Lower leg skin (tissue), 4 donors: ENCODE data around the gene LENEP. TPM values are rescaled to one million over a fixed set of nuclear protein-coding genes. Genes with fewer than 3 reads are reported as not detected.
A peak's percentile ranks its signal among the peaks of the same experiment; 100 is the strongest.

Experiments
- DNase-seq, 2 donors: peaks; one replicate each; pipeline ENCODE4 v3.0.0-alpha.2; 2019; ENCODE audit warnings: low spot score in 2 of 2
- H3K4me3 ChIP-seq: fragments of 200-600 bp; sonication (generic); 2 replicates; pipeline ENCODE4 v1.5.1; 2017; ENCODE audit warnings: mild to moderate bottlenecking, low read depth; ENCODE audit not compliant: poor library complexity, severe bottlenecking
- CTCF ChIP-seq, 3 donors: fragments of 450-650 bp; IDR thresholded peaks; one replicate each; pipeline ENCODE4 v1.5.1; 2016; ENCODE audit warnings: antibody characterized with exemption in 3 of 3, mild to moderate bottlenecking in 3 of 3, moderate library complexity in 2 of 3
- POLR2A ChIP-seq, 2 donors: fragments of 450-650 bp; IDR thresholded peaks; one replicate each; pipeline ENCODE4 v1.6.1; 2016 to 2017; ENCODE audit warnings: antibody characterized with exemption in 2 of 2, mild to moderate bottlenecking in 1 of 2, moderate library complexity in 1 of 2
- WGBS, 2 donors: methylation state at CpG; one replicate each; pipeline ENCODE4 v1.1.5; 2018; 5-methylcytosine and 5-hydroxymethylcytosine counted together
- intact Hi-C: fragments of 100-400 bp; cut with DNase I; formaldehyde crosslinking; loops from one replicate; pipeline ENCODE4 v1.15.0; 2023; ENCODE audit warnings: low total_unique reads
- total RNA-seq, 4 donors: library from RNA; depleted of rRNA; stranded (reverse); fragments of >200 nt; gene quantifications; one replicate each; pipeline ENCODE4 v1.1.0, GENCODE V29; 2016

LENEP gene
- total RNA-seq, 4 donors from 2014 or later = 1.4 TPM; not detected in 3

DNA sequence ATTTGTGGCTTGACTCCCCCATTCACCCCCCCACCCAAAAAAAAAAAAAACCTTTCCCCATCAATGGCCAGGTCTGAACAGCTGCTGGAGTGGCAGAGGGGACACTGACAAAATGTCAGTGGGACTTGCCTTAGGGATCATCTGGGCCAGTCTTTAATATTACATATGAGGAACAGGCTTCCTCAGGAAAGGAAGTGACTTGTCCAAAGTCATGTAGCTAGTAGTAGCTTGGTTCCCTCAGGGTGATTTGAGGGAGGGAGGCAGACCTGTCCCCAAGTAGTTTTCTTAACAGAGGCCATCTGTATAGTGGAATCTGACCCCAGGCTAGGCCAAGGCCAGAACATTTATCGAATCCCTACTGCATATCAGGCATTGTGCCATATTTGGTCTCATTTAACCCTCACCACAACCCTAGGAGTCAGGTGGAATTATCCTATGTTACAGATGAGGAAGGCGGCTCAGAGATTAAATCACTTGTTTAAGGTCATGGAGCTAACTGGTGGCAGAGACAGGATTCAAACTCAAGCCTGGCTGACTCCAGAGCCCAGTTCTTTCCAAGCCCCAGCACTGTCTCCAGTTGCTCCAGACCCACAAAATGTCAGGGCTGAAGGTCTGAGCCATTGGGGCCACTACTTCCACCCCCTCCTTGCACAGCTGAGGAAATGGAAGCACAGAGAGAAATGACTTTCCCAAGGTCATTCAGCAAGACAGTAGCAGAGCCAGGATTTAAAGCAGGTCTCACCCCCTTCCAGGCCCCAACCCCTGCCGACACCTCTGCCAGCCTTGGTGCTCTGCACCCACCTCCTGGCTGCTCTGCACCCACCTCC, 19.6 kb downstream of the LENEP start:
- H3K4me3 ChIP-seq = no peak overlapping the region
- WGBS, 2 donors = 45 to 48% methylated on average over 3 of the region's 3 CpGs
- intact Hi-C loops = loop anchor here (10.0 kb wide), 1 partner anchor 48 kb away; the partner anchor contains the start of gene PYGO2

DNA sequence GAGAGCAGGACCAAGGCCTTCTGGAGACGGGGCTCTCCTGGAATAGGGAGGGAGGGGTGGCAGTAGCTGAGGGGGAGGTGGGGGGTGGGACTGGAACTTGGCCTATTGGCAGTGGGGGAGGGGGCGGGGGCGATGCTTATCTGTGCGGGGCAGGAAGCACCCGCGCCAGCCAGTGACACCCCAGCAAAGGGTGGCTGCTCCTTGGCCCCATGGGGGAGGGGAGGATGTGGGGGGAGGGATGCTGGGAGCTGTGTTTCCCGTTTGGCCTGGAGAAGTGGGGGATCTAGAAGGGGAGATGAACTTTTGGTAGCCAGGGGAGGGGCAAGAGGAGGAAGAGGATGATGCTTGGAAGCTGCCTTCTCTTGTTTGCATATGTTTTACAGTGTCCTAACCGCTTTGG, 20.2 kb downstream of the LENEP start:
- no peak overlapping the region for H3K4me3 ChIP-seq
- TF ChIP-seq CTCF (IDR thresholded peaks at IDR 0.05) (no peak), POLR2A (IDR thresholded peaks at IDR 0.05) (no peak)
- DNase-seq = no peak
- intact Hi-C loops = loop anchor here (10.0 kb wide), 1 partner anchor 49 kb away; the partner anchor contains the start of gene PYGO2
- WGBS, 2 donors = 39 to 40% methylated on average over 8 of the region's 8 CpGs

More for the DNA sequence above, 19.6 kb downstream of the LENEP start:
- no peak for DNase-seq
- no peak for TF ChIP-seq CTCF (IDR thresholded peaks at IDR 0.05)
- no peak for TF ChIP-seq POLR2A (IDR thresholded peaks at IDR 0.05)

DNA sequence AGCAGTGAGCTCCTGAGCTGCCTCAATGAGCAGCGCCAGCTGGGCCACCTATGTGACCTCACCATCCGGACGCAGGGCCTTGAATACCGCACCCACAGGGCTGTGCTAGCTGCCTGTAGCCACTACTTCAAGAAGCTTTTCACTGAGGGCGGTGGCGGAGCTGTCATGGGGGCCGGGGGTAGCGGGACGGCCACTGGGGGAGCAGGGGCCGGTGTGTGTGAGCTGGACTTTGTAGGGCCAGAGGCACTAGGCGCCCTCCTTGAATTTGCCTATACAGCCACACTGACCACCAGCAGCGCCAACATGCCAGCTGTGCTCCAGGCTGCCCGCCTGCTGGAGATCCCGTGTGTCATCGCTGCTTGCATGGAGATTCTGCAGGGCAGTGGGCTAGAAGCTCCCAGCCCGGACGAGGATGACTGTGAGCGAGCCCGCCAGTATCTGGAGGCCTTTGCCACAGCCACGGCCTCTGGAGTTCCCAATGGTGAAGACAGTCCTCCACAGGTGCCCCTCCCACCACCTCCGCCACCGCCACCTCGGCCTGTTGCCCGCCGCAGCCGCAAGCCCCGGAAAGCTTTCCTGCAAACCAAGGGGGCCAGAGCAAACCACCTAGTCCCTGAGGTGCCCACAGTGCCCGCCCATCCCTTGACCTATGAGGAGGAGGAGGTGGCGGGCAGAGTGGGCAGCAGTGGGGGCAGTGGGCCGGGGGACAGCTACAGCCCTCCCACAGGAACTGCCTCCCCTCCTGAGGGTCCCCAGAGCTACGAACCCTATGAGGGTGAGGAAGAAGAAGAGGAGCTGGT, 21.5 kb downstream of the LENEP start:
- peak in 1 of 2 donors; percentile 86 for DNase-seq
- TF ChIP-seq POLR2A (IDR thresholded peaks at IDR 0.05) (no peak), CTCF (IDR thresholded peaks at IDR 0.05) (no peak)
- intact Hi-C loops = loop anchor here (10.0 kb wide), 1 partner anchor 50 kb away; the partner anchor contains the start of gene PYGO2
- no peak overlapping the region for H3K4me3 ChIP-seq
- whole genome bisulfite sequencing, 2 donors = 81 to 87% methylated on average over 26 to 30 of the region's 31 CpGs

GRCh38 chr1:155015527-155016230, 22.3 kb downstream of the LENEP start:
- intact Hi-C loops = loop anchor here (10.0 kb wide), 1 partner anchor 51 kb away; the partner anchor contains the start of gene PYGO2
- H3K4me3 ChIP-seq = no peak overlapping the region
- no peak for TF ChIP-seq POLR2A (IDR thresholded peaks at IDR 0.05)
- DNase-seq = peak in 1 of 2 donors; percentile 87
- 50 to 56% methylated on average over 9 to 14 of the region's 16 CpGs for whole genome bisulfite sequencing, 2 donors

DNA sequence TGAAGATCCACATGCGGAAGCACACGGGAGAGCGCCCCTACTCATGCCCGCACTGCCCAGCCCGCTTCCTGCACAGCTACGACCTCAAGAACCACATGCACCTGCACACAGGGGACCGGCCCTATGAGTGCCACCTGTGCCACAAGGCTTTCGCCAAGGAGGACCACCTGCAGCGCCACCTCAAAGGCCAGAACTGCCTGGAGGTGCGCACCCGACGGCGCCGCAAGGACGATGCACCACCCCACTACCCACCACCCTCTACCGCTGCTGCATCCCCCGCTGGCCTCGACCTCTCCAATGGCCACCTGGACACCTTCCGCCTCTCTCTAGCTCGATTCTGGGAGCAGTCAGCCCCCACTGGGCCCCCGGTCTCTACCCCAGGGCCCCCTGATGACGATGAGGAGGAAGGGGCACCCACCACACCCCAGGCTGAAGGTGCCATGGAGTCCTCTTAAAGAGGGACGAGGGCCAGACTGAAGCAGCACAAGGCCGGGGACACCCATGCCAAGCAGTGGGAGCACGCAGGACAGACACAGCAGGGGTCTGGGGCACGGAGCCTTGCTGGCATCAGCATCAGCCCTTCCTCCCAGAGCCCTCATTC, 22.9 kb downstream of the LENEP start:
- intact Hi-C loops = loop anchor here (10.0 kb wide), 1 partner anchor 52 kb away; the partner anchor contains the start of gene PYGO2
- H3K4me3 ChIP-seq = no peak overlapping the region

More for the DNA sequence above, 22.9 kb downstream of the LENEP start:
- peak in 1 of 2 donors; percentile 87 for DNase-seq
- no peak for TF ChIP-seq POLR2A (IDR thresholded peaks at IDR 0.05)
- TF ChIP-seq CTCF (IDR thresholded peaks at IDR 0.05) = no peak
- WGBS, 2 donors = 53 to 67% methylated on average over 21 to 26 of the region's 26 CpGs
